A549 treated with dexamethasone at 1 μM for 4 hours (cell line): ENCODE results near the gene KIF5B. TPM values are rescaled to one million over a fixed set of nuclear protein-coding genes. Genes with fewer than 3 reads are reported as not detected.

Source experiments
- total RNA-seq: library from RNA; stranded (reverse); fragments of 200-300 nt; extraction: Qiagen RNA extraction; gene quantifications from 5 replicates; pipeline ENCODE4 v1.2.3, GENCODE V29; 2022

KIF5B gene
- total RNA-seq: 56.8 to 83.3 TPM (median 76.7 TPM) in 5 replicates

GRCh38 chr10:32056136-32057035, at the start of gene KIF5B:
Gene KIF5B, minus strand, starts transcription at chr10:32056425. Its CDS starts 452 bp downstream, at chr10:32055973.

Other genes with a start within 250 kb of the KIF5B start
- 21.3 to 27.7 TPM (median 22.0 TPM) in 5 replicates for gene ARHGAP12, start 127.6 kb downstream of the KIF5B start, total RNA-seq